SK-N-DZ (cell line): ENCODE data around the gene PRKG1.
A peak's percentile ranks its signal among the peaks of the same experiment; 100 is the strongest.

Experiments used
- DNase-seq: peaks from one replicate; pipeline ENCODE4 v3.0.0-alpha.2; 2015; ENCODE audit warnings: low spot score

The PRKG1 gene

GRCh38 chr10:52256832-52257691 lies 1182.8 kb downstream of the PRKG1 start:
- DNase-seq: no peak

GRCh38 chr10:52257692-52258075 lies 1183.4 kb downstream of the PRKG1 start:
- no peak for DNase-seq

GRCh38 chr10:52258799-52259425 lies 1184.6 kb downstream of the PRKG1 start:
- no peak for DNase-seq

DNA sequence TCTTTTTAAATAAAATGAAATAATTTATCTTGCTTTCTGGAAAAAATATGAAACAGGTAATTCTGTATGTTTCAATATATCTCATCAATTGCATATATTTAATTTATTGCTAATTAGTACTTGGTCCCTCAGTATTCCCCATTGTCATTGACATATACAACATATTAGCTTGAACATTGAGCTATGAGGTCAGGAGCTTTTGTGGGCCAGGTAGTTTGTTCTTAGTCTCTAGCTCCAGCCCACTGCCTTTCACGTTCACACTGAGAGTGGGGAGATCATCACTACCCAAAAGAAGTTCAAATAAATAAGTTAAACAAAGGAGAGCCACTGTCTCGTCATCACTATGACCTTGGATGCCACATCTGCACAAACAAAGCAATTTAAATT lies 1185.1 kb downstream of the PRKG1 start:
- no peak for DNase-seq

GRCh38 chr10:52261362-52261761 lies 1187.1 kb downstream of the PRKG1 start:
- DNase-seq: no peak

DNA sequence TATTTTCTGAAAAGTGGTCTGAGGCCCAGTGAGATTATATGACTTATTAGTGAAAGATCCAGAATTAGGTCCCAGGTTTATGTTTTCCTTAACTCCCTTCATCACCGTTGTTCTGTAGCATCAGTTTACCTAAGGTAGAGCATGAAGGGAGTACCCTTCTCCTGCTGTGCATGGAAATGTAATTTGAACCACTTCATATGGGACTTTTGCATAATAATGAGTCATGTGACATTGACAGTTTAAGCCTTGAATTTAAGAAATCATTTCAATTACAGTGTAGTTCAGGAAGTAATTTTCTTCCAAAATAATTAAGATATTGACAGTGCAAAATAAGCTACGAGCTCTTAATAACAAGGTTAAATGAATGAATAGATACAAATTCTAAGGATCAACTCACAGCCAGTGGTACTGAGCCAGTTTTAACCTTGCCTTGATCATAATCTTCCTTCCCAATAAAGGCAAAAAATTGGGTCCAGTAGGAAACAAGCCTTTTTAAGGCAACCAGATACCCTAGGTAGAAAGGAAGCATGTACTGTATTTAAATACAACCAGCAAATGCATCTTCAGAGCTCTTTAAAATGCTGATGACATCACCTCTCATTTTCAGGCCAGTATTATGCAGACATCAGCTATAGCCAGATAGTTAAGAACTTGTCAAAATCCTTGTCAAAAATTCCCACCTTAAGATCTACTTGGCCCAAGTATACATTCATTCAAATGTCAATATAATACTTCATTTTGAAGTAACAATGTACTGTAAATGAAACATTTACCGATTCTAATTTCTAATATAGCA lies 1191.0 kb downstream of the PRKG1 start:
- DNase-seq: no peak

DNA sequence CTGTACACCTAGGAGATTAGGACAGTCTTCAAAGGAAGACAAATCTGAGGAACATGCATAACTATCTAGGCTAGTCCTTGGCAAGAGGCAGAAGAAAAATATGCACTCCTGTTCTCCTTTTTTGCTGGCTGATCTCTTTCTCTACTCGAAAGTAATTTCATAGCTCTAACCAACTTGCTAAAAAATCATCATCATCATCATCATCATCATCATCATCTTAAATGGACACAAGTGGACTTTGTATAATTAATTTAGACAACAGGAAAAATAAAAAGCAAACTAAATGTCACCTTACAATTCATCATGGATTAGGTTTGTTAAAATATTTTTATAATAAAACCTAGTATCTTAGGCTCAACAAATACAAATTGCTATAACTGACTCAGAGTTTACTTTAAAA lies 1192.6 kb downstream of the PRKG1 start:
- DNase-seq: no peak

GRCh38 chr10:52268790-52269189 lies 1194.5 kb downstream of the PRKG1 start:
- DNase-seq: no peak

DNA sequence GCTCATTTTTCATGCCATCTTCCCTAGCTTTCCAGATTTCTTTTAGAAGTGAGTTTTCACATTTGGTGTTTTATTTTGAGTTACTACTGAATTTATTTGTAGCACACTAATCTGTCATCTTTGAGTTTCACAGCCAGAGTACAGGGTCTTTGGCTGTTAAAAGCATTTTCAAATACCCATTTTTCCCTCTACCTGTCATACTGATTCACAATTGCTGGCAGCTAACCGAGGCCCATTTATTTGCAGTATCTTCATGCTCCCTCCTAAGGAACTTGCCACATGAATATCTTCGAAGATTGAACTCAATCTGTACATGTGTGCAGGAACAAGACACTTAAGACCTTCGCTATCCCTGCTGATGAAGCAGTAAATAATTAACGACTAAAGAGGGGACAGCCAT lies 1194.9 kb downstream of the PRKG1 start:
- DNase-seq: no peak

GRCh38 chr10:52276163-52276562 lies 1201.9 kb downstream of the PRKG1 start:
- no peak for DNase-seq

GRCh38 chr10:52276986-52277385 lies 1202.7 kb downstream of the PRKG1 start:
- no peak for DNase-seq

GRCh38 chr10:52279546-52279945 lies 1205.3 kb downstream of the PRKG1 start:
- no peak for DNase-seq

GRCh38 chr10:52280051-52280450 lies 1205.8 kb downstream of the PRKG1 start:
- DNase-seq: no peak

DNA sequence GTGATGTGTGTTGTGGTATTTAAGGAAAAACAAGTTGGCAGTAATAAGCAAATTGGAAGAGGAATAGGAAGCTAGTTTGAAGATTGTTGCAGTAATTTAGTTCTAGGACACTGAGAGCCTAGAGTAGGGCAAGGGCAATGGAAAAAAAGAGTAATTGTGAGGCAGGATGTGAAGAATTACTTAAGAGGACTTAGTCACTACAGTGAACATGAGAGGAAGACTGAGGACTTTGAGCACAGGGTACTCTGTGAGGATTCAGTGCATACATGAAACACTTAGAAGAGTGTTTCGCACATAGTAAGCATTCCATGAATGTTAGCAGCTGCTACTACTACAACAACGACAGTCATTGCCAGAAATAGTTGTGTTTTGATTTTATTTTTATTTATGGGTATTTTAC lies 1208.9 kb downstream of the PRKG1 start:
- DNase-seq: no peak

- DNase-seq: no peak
Observed at GRCh38 chr10:52284416-52285013, 1210.2 kb downstream of the PRKG1 start.

DNA sequence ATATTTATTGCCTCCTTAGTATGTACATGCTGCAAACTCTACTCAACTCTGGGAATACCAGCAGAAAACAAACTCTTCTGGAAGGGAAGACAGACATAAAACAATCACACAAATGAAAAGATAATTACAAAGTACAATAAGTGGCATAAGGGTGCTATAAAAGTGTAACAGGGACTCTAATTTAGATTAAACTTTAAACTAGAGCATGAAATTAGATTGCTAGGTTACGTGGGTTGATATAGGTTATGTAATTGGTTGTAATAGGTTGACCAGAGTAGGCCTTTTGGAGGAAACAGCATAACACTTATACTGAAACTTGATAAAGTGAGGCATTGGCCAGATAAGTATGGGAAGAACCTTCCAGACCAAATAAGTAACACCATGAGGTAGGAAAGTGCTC lies 1213.6 kb downstream of the PRKG1 start:
- no peak for DNase-seq

- DNase-seq: no peak
Observed at GRCh38 chr10:52297747-52298146, 1223.5 kb downstream of the PRKG1 start.

DNA sequence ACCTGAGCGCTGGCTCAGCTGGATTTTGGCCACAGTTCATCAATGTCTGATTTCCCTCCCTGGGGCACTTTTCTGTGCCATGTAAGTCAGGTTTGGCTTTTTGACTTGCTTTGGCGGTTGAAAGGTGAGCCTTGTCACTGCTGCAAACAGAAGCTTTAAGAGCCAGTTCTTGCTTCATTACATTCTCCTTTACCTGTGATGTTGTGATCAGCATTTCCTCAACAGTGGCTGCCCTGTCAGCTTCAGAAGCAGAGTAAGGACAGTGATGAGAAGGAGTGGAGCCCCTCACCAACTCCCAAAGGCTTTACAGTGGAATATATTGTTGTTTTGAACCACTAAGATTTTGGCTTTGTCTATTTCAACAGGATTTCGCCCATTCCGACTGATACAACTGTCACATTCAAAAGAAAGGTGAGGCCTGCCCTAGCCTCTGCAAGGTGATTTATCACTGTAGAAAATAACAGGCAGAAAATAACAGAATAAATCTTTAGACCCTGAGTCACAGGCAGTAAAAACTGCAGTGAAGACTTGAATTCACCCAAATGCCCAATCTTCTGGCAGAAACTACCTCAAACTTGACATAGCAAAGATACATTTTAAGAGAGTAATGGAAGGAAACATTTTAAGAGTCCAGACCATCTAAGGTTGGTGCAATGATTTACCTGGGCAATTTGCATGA lies 1226.5 kb downstream of the PRKG1 start:
- no peak for DNase-seq

DNA sequence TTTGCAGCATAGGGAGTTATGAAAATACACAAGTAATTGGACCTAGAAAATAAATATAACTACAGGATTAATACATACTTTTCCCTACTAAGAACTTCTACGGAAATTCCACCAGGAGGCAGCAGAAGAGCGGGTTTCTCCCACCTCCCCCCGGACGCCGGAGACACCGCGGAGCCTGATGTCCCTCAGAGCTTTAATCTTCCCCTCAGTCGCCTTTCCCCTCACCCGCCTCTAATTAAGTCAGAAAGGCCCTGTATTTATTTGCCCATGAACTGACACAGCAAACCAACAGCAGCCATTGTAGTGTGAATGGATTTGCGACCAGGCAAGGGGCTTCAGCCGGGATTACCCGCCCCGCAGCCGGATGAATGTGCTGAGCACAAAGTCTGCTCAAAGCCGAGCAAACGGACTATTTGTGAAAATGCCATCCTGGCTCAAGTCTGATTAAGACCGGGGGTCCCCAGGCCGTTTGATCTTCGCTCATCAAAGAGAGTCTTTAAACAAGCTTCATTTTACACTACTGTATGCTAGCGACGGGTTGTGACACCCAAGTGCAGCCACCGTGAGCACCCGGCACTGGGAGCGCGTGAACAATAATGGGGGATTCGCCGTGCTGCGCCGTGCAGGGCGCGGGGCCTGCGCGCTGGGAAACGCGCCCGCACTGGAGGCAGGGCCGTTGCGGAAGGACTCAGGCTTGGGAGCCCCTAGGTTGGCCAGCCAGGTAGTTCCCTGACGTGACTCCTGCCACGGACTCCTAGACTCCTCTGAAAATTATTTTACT lies 1234.2 kb downstream of the PRKG1 start:
- DNase-seq: peak; percentile 75

DNA sequence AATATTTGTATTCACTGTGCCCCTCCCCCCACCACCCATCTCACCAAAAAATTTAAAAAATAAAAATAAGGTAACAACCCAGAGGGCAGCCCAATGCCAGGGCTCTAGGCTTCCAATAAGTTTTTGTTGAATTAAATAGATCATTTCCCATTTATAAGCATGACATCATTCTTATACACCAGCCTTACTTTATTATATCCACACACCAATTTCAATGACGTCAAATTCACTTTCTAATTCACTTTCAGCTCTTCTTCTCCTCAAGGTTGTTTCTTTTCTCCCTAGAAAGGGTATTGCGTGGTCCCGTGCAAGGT lies 1238.6 kb downstream of the PRKG1 start:
- DNase-seq: no peak
